GM21381 (cell line): ENCODE results near the gene MLPH.

Source experiments
- ATAC-seq: cut with Tn5 transposase; IDR thresholded peaks from one replicate; pipeline ENCODE4 v1.9.1; 2021; ENCODE audit warnings: mild to moderate bottlenecking, moderate library complexity; ENCODE audit not compliant: unreplicated experiment

The MLPH gene

DNA sequence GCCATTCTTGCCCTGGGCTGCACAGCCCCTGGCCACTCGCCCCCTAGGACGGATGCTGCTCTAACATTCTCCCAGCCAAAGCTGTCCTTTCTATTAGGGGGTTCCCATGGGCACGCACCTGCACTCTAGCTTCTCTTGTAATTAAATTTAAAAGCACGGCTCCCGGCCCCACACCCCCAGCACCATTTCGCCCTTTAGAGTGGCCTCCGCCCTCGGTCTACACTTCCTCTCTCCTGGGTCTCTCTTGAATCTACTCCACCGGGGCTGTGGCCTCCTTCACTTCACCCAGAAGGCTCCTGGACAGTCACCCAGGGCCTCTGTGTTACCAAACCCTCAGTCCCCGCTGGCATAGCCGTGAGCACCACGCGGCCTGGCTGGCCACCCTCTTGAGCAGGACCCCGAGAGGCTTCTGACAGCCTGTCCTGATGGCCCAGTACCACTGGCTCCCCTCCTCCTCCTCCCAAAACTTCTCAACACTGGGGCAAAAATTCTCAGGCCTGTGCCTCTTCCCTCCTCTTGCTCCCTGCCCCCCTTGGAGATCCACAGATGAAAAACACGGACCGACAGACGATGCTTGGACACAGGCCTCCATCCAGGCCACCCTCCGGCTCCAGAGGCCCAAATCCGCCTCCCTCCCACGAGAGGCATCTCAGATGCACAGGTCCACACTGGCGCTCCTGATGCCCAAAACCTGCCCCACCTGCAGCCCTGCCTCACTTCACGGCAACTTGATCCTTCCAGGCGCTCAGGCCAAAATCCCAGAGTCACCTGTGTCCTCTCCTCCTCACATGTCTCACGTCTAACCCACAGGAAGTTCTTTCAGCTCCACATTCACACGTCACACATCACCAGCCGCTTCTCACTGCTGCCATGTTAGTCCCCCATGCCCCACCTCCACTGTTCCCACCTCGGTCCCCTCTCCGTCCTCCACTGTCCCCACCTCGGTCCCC is 110.4 kb downstream of the MLPH start:
- no peak for ATAC-seq

DNA sequence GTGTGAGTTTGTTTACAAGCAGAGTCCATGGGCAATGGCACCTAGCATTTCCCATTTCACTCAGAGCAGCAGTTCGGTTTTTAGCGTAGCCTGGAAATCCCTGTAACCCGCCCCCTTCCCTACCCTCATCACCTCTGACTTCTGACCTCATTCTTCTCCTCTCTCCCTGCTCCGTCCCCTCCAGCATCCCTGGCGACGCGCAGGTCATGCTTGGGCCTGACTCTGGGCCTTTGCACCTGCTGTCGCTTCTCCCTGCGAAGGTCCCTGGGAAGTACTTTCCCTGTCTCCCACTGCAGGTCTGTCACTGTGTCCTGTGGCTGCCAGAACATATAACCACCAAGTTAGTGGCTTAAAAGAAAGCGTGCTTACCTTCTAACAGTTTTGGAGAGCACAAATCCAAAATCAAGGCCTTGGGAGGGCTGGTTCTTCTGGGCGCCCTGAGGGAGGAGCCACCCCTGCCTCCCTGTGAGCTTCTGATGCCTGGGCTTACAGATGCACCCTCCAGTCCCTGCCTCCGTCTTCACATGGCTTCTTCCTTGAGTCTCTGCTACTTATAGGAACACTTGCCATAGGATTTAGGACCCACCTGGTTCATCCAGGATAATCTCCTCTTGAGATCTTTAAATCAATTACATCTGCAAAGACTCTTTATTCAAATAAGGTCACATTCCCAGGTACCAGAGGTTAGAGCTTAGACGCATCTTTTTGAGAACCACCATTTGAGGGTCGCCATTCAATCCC is 111.6 kb downstream of the MLPH start:
- no peak for ATAC-seq

DNA sequence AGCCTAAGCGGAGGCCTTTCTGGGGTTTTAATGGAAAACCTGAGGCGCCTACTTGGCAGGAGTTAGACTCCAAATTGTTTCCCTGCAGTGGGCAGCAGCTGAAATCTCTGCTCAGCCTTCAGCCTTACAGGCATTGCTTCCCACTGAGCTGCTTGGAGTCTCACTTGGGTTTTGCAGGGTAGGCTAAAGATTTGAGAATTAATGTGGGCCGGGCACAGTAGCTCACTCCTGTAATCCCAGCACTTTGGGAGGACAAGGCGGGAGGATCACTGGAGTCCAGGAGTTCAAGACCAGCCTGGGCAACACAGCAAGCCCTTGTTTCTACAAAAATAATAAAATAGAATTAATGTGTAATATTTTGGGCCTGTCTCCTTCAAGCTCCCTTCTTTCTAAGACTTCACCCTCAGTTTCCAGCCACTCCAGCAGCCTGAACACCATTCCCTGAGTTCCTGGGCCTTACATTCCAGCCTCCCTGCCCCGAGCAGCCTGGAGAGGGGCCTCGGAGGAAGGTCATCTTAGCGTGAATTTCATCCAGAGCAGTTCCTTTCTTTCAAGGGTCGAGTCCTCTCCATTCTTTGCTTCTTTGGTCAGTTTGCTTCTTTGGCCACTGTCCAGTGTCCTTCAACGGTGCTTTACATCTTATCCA is 112.5 kb downstream of the MLPH start:
- no peak for ATAC-seq

DNA sequence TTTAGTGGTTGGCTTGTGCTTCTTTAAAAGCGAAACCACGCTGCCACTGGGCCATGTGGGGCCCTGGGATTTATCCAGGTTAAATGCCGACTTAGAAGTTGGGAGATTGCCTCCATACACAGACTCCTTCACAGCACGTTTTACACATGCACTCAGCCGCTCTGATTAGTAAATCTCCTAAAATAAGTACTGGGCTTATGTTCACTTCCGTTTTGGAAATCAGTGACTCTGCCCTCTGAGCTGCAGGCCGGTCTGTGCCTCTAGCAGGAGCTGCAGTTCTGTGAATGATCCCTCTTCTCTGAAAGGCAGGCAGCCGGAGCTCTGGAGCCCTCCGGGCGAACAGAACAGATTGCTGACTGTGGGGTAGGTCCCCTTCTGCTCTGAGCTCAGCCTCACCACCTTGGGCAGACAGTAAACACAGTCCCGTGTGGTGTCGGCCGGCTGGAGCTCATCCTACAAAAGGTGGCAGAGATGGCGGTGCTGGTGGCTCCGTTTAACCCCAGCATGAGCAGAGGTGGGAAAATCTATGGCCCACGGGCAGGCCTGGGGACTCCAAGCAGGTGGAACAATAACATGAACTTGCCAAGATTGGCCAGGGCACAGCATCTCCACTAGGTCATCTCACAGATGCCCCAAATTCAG is 113.3 kb downstream of the MLPH start:
- ATAC-seq = no peak

DNA sequence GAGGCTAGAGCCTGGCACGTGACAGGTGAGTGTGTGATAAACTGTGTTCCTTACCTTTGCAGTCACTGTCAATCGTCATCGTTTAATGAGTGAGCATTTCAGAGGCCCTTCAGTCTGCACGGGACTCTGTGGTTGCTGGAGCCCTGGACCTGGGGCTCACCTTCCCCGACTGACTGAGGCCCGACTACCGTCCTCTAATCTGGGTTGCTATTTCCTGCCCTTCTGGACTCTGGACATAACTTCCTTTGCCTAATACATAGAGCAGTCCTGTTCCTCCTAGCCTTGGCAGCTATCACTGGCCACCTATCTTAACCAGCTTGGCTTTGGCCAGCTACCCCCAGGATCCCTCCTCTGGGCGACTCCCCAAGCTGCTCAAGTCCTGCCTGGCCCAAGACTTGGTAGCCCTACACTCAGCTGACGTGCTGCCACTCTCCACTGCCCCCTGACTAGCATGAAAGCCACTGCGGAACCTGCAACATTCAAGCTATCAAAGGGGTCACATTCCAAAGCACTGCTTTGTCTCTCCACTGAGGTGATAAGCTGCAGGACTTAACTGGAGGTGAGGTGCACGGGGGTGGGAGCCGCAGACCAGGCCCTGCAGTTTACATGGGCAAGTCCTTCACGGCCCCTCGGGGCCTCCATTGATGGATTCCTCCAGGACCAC is 114.5 kb downstream of the MLPH start:
- no peak for ATAC-seq

DNA sequence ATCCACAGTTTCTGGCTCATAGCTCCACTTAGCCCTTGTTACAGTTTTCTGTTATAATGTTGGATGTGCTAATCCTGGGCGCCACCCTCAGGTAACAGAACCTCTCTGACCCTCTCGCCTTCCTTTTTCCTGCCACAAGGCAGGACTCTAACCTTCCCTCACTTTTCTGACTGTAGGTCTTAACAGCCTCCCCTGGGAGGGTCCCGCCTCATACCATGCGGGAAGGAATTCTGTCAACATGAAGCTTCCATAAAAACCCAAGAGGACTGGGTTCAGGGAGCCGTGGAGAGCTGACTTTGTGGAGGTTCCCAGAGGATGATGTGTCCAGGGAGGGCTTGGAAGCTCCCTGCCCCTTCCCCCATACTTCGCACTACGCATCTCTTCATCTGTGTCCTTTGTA is 115.4 kb downstream of the MLPH start:
- no peak for ATAC-seq

DNA sequence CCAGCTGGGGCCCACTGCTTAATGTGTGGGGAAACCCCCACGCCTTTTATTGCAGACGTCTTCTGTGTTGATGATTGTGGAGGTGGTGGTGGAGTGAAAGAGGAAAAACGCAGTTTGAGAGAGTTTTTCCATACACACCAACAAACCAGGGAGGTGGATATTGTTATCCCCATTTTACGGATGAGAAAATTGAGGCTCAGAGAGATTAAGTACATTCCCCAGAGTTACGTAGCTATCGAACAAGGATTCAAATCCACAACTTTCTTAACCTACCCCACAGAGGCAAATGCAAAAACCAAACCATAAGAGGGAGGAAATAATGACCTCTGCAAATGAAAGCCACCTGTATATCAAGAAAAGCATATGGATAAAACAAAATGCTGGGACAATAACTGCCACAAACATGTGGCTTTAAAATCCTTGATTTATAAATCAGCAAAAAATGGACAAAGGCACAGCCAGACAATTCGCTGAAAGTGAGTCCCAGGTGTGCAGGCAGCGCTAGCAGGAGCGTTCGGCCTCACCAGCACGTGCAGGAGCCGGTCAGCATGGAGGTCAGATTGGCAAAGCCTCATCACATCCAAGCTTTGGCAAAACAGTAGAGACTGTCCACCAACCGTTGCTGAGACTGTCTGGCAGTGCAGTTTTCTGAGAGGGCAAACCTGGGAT is 116.1 kb downstream of the MLPH start:
- ATAC-seq = no peak

DNA sequence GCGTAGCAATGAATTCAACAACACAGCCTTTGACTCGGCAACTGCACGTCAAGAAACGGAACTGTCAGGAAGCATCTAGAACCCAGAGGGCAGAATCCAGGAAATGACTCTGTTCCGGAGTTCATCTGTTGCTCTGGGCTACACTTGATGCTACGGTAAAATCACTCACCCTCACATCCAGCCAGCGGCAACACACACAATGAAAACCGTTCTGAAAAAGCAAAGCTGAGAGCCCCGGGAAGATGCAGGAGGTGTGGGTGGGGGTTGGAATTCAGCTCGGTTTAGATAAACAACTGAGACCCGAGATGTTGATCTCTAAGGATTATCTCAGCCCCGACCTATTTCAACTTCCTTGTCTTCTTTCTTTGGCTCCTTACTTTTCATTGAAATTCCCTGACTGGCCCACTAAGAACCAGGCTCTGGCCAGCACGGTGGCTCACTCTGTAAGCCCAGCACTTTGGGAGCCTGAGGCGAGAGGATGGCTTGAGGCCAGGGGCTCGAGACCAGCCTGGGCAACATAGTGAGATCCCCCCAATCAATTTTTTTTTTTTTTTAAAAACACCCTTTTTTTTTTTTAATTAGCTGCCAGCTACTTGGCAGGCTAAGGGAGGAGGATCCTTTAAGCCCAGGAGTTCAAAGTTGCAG is 116.8 kb downstream of the MLPH start:
- ATAC-seq = peak; percentile 75

DNA sequence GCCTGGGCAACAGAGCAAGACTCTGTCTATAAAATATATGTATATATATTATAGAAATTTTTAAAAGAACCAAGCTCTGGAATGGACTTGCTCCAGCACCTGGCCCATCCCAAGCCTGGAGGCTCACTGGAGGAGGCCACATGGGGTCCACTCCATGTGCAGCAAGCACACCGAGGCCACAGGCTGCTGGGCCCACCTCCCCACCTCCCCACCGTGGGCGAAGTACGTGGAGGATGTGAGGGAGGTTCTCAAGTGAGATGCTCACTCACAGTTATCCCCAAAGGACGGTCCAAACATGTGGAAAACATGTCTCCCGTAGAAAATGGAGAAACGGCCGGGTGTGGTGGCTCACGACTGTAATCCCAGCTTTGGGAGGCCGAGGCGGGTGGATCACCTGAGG is 117.3 kb downstream of the MLPH start:
- no peak for ATAC-seq
